ENCODE measurements around the gene PTPRD.

- TF ChIP-seq TAF1 (IDR thresholded peaks at IDR 0.05; ENCODE audit: borderline replicate concordance, insufficient read depth, low read length) (no peak), POLR2AphosphoS5 (IDR thresholded peaks at IDR 0.05; ENCODE audit: low read depth, low read length) (no peak), FOXP2 (optimal IDR thresholded peaks at IDR 0.05; ENCODE audit: borderline replicate concordance, extremely low read depth, extremely low read length, insufficient read depth) (no peak), REST (IDR thresholded peaks at IDR 0.05; ENCODE audit: insufficient read depth in 1 of 2, low read depth in 2 of 2, low read length in 2 of 2) (no peak)
These were observed 478.5 kb downstream of the PTPRD start for GRCh38 chr9:10134266-10134665.

Measured in PFSK-1 (cell line).